Body of pancreas (tissue), 4 donors: ENCODE measurements around the gene WDR46. TPM values are rescaled to one million over a fixed set of nuclear protein-coding genes. Genes with fewer than 3 reads are reported as not detected.

Experiments
- ATAC-seq: fragments of 150-250 bp; one replicate; pipeline ENCODE4 v1.9.1; 2016
- DNase-seq, 4 donors: peaks; one replicate each; pipeline ENCODE4 v3.0.0-alpha.2; 2019
- H3K27ac ChIP-seq, 4 donors: fragments of 200-600 bp; sonication (generic); 1 replicate in 3 of 4; 2 replicates in 1 of 4; pipeline versions ENCODE4 v1.5.1 to v1.6.1; 2016 to 2019; ENCODE audit warnings: mild to moderate bottlenecking in 1 of 4, mixed read lengths in 1 of 4, moderate library complexity in 1 of 4
- H3K27me3 ChIP-seq, 2 donors: fragments of 200-600 bp; sonication (generic); one replicate each; pipeline ENCODE4 v1.6.0; 2016; ENCODE audit warnings: mild to moderate bottlenecking in 1 of 2
- H3K36me3 ChIP-seq, 2 donors: fragments of 200-600 bp; sonication (generic); replicated peaks in 1 of 2; 2 replicates each; pipeline ENCODE4 v1.5.1; 2016; ENCODE audit warnings: low read depth in 2 of 2; ENCODE audit not compliant: insufficient read depth in 1 of 2
- H3K4me1 ChIP-seq: fragments of 200-600 bp; sonication (generic); one replicate; pipeline ENCODE4 v1.6.0; 2016
- H3K4me3 ChIP-seq, 2 donors: fragments of 200-600 bp; sonication (generic); 1 replicate in 1 of 2; 2 replicates in 1 of 2; pipeline ENCODE4 v1.5.1; 2016 to 2019
- H3K9me3 ChIP-seq, 3 donors: fragments of 200-600 bp; sonication (generic); 1 replicate in 2 of 3; 2 replicates in 1 of 3; pipeline ENCODE4 v1.5.1; 2016
- POLR2A ChIP-seq, 3 donors: fragments of 450-650 bp; IDR thresholded peaks; one replicate each; pipeline ENCODE4 v1.6.1; 2016; ENCODE audit warnings: antibody characterized with exemption in 3 of 3, mild to moderate bottlenecking in 2 of 3
- WGBS, 2 donors: methylation state at CpG; one replicate each; pipeline ENCODE4 v1.1.5; 2017; 5-methylcytosine and 5-hydroxymethylcytosine counted together
- intact Hi-C: fragments of 100-400 bp; cut with DNase I; formaldehyde crosslinking; loops from one replicate; pipeline ENCODE4 v1.15.1; 2023
- total RNA-seq, 2 donors: library from RNA; depleted of rRNA; stranded (reverse); fragments of >200 nt; gene quantifications; one replicate each; pipeline ENCODE4 v1.1.0, GENCODE V29; 2016
- TF ChIP-seq, protein P1 (sequence below), 7 experiments: fragments of 450-650 bp in 4 of 7; fragments of 200-600 bp in 3 of 7; sonication (generic) in 3 of 7; IDR thresholded peaks; one replicate each; pipeline ENCODE4 v1.5.1; 2016 to 2019; ENCODE audit warnings: antibody characterized with exemption in 7 of 7

Gene WDR46
- total RNA-seq, 2 donors from 2014 or later: 27.8 to 43.2 TPM

DNA sequence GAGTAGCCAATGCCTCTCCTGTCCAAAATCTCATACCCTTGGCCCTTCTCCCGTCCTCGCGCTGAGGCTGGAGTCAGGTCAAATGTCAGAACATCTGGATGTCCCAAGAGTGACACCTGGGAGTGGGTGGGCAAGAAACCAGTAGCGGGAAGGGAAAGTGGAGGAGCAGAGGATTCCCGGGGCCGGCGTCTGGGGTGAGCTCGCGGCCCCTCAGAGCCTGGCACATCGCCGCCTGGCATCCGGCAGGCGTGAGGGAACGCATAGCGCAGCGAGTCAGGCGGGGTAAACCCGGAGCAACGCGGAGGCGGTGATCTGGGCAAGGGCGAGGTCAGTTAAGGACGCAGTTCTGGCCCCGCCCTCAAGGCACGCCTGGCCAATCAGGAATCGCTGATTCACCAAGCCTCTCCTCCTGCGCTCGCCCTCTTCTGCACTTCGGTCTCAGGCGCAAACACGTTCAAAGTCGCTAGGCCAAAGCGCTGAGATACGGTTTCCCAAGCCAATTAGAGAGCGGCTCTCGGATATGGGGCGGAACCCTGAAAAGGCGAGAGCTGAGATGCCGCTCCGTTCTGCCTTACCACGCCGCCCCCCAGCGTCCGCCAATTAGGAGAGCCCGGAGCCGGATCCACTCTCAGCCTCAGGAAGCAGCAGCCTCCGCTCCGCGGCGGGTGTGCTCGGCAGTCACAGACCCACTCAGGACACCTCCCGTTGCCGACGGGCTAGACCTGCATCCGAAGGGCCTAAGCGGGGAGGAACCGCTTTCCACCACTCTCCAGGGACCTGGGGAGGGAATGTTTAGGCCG lies 39.9 kb downstream of the WDR46 start:
- H3K27ac ChIP-seq: peak overlapping the region; percentile 84 to 95 (median 94)
- H3K36me3 ChIP-seq: no peaks in the 10 kb centered on the region
- DNase-seq (peak; percentile 98 to 99 (median 98)), ATAC-seq (peak; percentile 94)
- peak overlapping the region; percentile 23 to 26 for H3K4me3 ChIP-seq
- no peaks in the 10 kb centered on the region for H3K9me3 ChIP-seq
- no peaks in the 10 kb centered on the region for H3K27me3 ChIP-seq
- 0% methylated on average over 36 to 58 of the region's 58 CpGs for WGBS, 2 donors
- peaks cover 22% of the 10 kb centered on the region for H3K4me1 ChIP-seq
- TF ChIP-seq, protein P1, sequence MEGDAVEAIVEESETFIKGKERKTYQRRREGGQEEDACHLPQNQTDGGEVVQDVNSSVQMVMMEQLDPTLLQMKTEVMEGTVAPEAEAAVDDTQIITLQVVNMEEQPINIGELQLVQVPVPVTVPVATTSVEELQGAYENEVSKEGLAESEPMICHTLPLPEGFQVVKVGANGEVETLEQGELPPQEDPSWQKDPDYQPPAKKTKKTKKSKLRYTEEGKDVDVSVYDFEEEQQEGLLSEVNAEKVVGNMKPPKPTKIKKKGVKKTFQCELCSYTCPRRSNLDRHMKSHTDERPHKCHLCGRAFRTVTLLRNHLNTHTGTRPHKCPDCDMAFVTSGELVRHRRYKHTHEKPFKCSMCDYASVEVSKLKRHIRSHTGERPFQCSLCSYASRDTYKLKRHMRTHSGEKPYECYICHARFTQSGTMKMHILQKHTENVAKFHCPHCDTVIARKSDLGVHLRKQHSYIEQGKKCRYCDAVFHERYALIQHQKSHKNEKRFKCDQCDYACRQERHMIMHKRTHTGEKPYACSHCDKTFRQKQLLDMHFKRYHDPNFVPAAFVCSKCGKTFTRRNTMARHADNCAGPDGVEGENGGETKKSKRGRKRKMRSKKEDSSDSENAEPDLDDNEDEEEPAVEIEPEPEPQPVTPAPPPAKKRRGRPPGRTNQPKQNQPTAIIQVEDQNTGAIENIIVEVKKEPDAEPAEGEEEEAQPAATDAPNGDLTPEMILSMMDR (IDR thresholded peaks at IDR 0.05): peak in 3 of 7 experiments; percentile 15 to 38 (median 16)
- peak; percentile 57 to 97 (median 93) for TF ChIP-seq POLR2A (IDR thresholded peaks at IDR 0.05)
- intact Hi-C loops: loop anchor here (5.0 to 10.0 kb wide), 2 partner anchors 87 to 134 kb away; no protein-coding TSS in a partner anchor

DNA sequence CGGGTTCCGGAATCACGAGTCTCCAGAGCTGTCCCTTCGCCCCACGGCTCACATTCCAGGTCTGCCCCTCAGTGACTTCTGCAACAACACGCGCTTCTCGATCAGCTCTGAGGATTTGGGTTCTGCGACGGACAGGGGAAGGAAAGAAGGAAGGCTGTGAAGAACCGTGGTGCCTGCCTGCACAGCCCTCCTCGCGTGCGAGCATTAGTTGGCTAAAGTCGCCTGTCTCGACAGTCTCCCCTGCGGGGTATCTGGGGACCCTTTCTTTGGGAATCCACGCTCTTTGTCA lies 40.5 kb downstream of the WDR46 start:
- no peaks in the 10 kb centered on the region for H3K36me3 ChIP-seq
- ATAC-seq (peak; percentile 8), DNase-seq (no peak)
- H3K4me3 ChIP-seq: peak overlapping the region in 1 of 2 donors; percentile 23
- TF ChIP-seq, protein P1 (IDR thresholded peaks at IDR 0.05): no peak
- no peak for TF ChIP-seq POLR2A (IDR thresholded peaks at IDR 0.05)
- WGBS, 2 donors: 2 to 3% methylated on average over 16 to 18 of the region's 18 CpGs
- H3K27ac ChIP-seq: peak overlapping the region; percentile 71 to 95 (median 89)
- H3K27me3 ChIP-seq: no peaks in the 10 kb centered on the region
- no peaks in the 10 kb centered on the region for H3K9me3 ChIP-seq
- intact Hi-C loops: loop anchor here (5.0 to 10.0 kb wide), 2 partner anchors 86 to 134 kb away; no protein-coding TSS in a partner anchor
- H3K4me1 ChIP-seq: peaks cover 22% of the 10 kb centered on the region

DNA sequence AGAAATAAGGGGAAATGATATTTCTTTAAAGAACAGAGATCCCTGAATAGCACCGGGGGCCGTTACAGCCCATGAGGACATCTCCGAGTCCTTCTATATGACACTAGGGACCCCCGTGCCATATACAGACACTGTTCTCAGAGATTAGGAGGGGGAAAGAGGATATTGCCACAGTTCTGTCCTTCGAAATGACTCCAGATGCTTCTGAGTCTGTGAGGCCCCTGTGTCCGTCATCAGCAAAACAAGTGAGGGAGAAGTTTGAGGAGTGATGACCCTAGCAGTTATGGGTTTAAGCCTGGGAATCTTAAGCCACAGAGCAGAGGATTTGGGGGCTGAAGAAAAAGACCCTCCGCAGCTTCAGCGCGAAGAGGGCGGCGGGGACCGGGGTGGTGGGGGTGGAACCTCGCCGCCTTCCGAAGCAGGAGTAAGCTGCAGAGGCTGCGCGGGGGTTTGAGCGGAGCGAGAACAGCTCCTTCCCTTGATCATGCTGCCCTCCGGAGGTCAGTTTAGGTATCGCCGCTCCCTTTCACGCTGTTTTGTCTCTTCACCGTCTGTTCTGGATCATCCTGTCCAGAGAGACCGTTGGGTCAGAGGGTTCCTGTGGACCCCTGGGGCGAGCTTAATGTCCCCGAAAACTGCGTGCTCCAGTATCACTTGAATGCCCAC lies 40.9 kb downstream of the WDR46 start:
- WGBS, 2 donors: 3 to 9% methylated on average over 16 to 28 of the region's 28 CpGs
- intact Hi-C loops: loop anchor here (5.0 to 10.0 kb wide), 2 partner anchors 86 to 133 kb away; no protein-coding TSS in a partner anchor

DNA sequence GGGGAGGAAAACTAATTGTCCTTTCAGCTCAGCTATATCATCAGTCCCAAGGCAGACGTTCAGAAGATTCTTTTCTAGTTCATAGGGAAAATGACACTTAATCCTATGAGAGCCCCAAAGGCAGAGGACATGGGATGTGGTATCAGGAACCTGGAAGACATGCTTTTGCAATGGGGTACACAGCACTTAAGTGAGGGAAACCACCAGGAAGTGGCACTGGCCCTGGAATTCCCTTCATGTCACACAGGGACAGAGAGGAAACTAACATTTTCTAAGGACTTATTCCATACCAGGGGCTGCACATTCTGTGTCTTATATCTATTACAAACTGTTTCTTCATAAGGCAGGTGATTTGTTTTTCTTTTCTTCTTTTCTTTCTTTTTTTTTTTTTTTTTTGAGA lies 45.6 kb downstream of the WDR46 start:
- no peak for DNase-seq

More for the DNA sequence above, 40.9 kb downstream of the WDR46 start:
- DNase-seq: peak; percentile 90 to 93 (median 92)
- Histone ChIP-seq H3K36me3 (no peaks in the 10 kb centered on the region), H3K27ac (peak overlapping the region; percentile 71 to 95 (median 89)), H3K27me3 (no peaks in the 10 kb centered on the region), H3K4me3 (no peak overlapping the region), H3K9me3 (no peaks in the 10 kb centered on the region), H3K4me1 (peaks cover 22% of the 10 kb centered on the region)
- ATAC-seq: peak; percentile 72
- TF ChIP-seq POLR2A (IDR thresholded peaks at IDR 0.05): no peak
- TF ChIP-seq, protein P1 (IDR thresholded peaks at IDR 0.05): peak; percentile 80 to 99 (median 98)

More for the DNA sequence above, 45.6 kb downstream of the WDR46 start:
- Histone ChIP-seq H3K36me3 (no peaks in the 10 kb centered on the region), H3K4me1 (peaks cover 6% of the 10 kb centered on the region), H3K27ac (no peak overlapping the region), H3K27me3 (no peaks in the 10 kb centered on the region), H3K4me3 (no peak overlapping the region), H3K9me3 (no peaks in the 10 kb centered on the region)
- no peak for ATAC-seq
- WGBS, 2 donors: 35 to 36% methylated on average over 1 of the region's 1 CpG
- TF ChIP-seq, protein P1 (IDR thresholded peaks at IDR 0.05): no peak
- TF ChIP-seq POLR2A (IDR thresholded peaks at IDR 0.05): no peak
- intact Hi-C loops: loop anchor here (5.0 to 10.0 kb wide), 2 partner anchors 129 to 236 kb away; partner anchors contain the start of gene HLA-DOA
